Measurements from ENCODE around the gene POU2F2.

- TF ChIP-seq CTCF (IDR thresholded peaks at IDR 0.05) (no peak), POLR2A (IDR thresholded peaks at IDR 0.05) (no peak), EP300 (IDR thresholded peaks at IDR 0.05) (no peak)
These were observed 41.9 kb upstream of the POU2F2 start for GRCh38 chr19:42174188-42174587.

Measured in stomach (tissue), 4 donors.